Measurements from ENCODE around the gene ZFP62. TPM values are rescaled to one million over a fixed set of nuclear protein-coding genes. Genes with fewer than 3 reads are reported as not detected.

ZFP62 gene
- total RNA-seq, 4 donors from 2014 or later, result 17.0 to 35.1 (median 25.3) TPM

GRCh38 chr5:180848265-180848664, 12.8 kb downstream of the ZFP62 start:
- Histone ChIP-seq H3K27me3 (no peaks in the 10 kb centered on the region), H3K9me3 (peaks cover 0 to 53% (median 2%) of the 10 kb centered on the region in 4 donors), H3K36me3 (peaks cover 16 to 80% (median 22%) of the 10 kb centered on the region in 3 donors), H3K4me1 (no peaks in the 10 kb centered on the region), H3K4me3 (no peak overlapping the region), H3K27ac (no peak overlapping the region)
- WGBS, 2 donors, result 98 to 100% methylated on average over 1 of the region's 1 CpG
- no peak for TF ChIP-seq EP300 (IDR thresholded peaks at IDR 0.05)
- no peak for TF ChIP-seq CTCF (IDR thresholded peaks at IDR 0.05)
- no peak for TF ChIP-seq POLR2A (IDR thresholded peaks at IDR 0.05)
- DNase-seq (ENCODE audit: low spot score in 2 of 2), result no peak

GRCh38 chr5:180847026-180847425, 14.1 kb downstream of the ZFP62 start:
- Histone ChIP-seq H3K4me3 (no peak overlapping the region), H3K4me1 (no peaks in the 10 kb centered on the region), H3K36me3 (peaks cover 16 to 68% (median 22%) of the 10 kb centered on the region in 3 donors), H3K27me3 (no peaks in the 10 kb centered on the region), H3K9me3 (peaks cover 0 to 55% (median 2%) of the 10 kb centered on the region in 4 donors), H3K27ac (no peak overlapping the region)
- DNase-seq (ENCODE audit: low spot score in 2 of 2), result no peak
- TF ChIP-seq EP300 (IDR thresholded peaks at IDR 0.05) (no peak), CTCF (IDR thresholded peaks at IDR 0.05) (no peak), POLR2A (IDR thresholded peaks at IDR 0.05) (no peak)
- WGBS, 2 donors, result 25 to 39% methylated on average over 3 of the region's 3 CpGs

- Histone ChIP-seq H3K9me3 (peaks cover 0 to 44% (median under 1%) of the 10 kb centered on the region in 4 donors), H3K36me3 (peaks cover 4 to 46% (median 8%) of the 10 kb centered on the region in 3 donors), H3K4me3 (no peak overlapping the region), H3K27me3 (no peaks in the 10 kb centered on the region), H3K4me1 (no peaks in the 10 kb centered on the region), H3K27ac (no peak overlapping the region)
- WGBS, 2 donors, result 92 to 100% methylated on average over 1 of the region's 1 CpG
- no peak for DNase-seq (ENCODE audit: low spot score in 2 of 2)
- no peak for TF ChIP-seq CTCF (IDR thresholded peaks at IDR 0.05)
- no peak for TF ChIP-seq POLR2A (IDR thresholded peaks at IDR 0.05)
- TF ChIP-seq EP300 (IDR thresholded peaks at IDR 0.05), result no peak
Measured at GRCh38 chr5:180844858-180845257, 16.2 kb downstream of the ZFP62 start.

GRCh38 chr5:180844432-180844831, 16.6 kb downstream of the ZFP62 start:
- no peak for DNase-seq (ENCODE audit: low spot score in 2 of 2)
- TF ChIP-seq EP300 (IDR thresholded peaks at IDR 0.05) (no peak), CTCF (IDR thresholded peaks at IDR 0.05) (no peak), POLR2A (IDR thresholded peaks at IDR 0.05) (no peak)
- peaks cover 0 to 42% (median 4%) of the 10 kb centered on the region in 3 donors for H3K36me3 ChIP-seq
- no peaks in the 10 kb centered on the region for H3K4me1 ChIP-seq
- no peak overlapping the region for H3K4me3 ChIP-seq
- peaks cover 0 to 40% (median 0%) of the 10 kb centered on the region in 4 donors for H3K9me3 ChIP-seq
- WGBS, 2 donors, result 68 to 72% methylated on average over 3 of the region's 3 CpGs
- H3K27ac ChIP-seq, result no peak overlapping the region
- H3K27me3 ChIP-seq, result no peaks in the 10 kb centered on the region

GRCh38 chr5:180839935-180840334, 21.1 kb downstream of the ZFP62 start:
- Histone ChIP-seq H3K36me3 (peaks cover 0 to 34% (median 7%) of the 10 kb centered on the region in 3 donors), H3K27me3 (no peaks in the 10 kb centered on the region), H3K4me1 (no peaks in the 10 kb centered on the region), H3K4me3 (no peak overlapping the region), H3K9me3 (peaks cover 0 to 8% (median 0%) of the 10 kb centered on the region in 4 donors), H3K27ac (no peak overlapping the region)
- TF ChIP-seq POLR2A (IDR thresholded peaks at IDR 0.05), result no peak
- no peak for TF ChIP-seq EP300 (IDR thresholded peaks at IDR 0.05)
- TF ChIP-seq CTCF (IDR thresholded peaks at IDR 0.05), result no peak
- DNase-seq (ENCODE audit: low spot score in 2 of 2), result no peak
- WGBS, 2 donors, result 90 to 96% methylated on average over 3 of the region's 3 CpGs
